GM21360 (cell line): ENCODE data around the gene ADH1A.
"Not testable (repeated sequence)": the region's sequence is repeated elsewhere in the genome, so short reads cannot be mapped to it uniquely, and the experiment has no call there.

Experiments used
- ATAC-seq: cut with Tn5 transposase; IDR thresholded peaks from one replicate; pipeline ENCODE4 v1.9.1; 2021; ENCODE audit warnings: mild to moderate bottlenecking, moderate library complexity; ENCODE audit not compliant: unreplicated experiment

Gene ADH1A

DNA sequence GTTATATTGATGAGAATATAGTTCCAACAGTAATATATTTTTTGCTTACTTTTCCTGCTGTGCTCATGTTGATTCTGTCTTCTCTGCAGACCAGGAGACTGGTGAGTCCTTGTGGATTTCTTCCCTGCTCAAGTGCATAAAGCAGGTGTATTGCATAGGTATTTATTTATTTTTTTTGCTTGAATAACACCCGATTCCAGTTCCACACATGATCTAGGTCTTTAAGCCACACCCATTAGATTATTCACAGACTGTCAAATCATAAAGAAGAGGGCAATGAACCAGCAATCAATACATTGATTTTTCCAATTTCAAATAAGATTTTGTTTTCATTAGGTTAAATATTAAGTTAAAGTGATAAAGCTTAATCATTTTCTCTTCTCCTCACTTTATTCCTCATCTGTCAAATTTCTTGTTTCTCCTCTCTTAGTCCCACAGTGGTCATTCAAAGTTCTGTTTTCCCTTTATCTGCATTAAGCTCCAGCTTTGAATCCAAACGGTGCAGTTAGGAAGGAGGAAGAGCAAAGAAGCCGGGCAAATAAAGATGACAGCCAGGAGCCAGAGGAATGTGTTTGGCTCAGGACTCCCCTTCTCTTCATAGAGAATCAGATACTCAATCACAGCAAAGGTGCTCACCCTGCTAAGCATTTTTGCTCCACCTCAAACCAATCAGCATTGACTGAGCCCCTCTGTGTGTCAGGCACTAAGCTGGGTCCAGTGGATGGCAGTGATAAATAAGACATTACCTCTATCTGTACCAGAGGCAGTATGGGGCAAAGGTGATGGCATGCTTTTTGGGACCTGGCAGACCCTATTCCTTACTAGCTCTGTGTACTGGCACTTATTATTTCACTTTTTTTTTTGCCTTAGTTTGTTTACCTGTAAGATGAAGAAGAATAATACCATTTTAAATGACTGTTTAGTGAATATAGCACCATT is at the start of gene ADH1A:
Gene ADH1A (minus strand): TSS at position 138 of the 939 bp plus-strand sequence. CDS start 71 bp downstream, at position 67.
- no peak for ATAC-seq

DNA sequence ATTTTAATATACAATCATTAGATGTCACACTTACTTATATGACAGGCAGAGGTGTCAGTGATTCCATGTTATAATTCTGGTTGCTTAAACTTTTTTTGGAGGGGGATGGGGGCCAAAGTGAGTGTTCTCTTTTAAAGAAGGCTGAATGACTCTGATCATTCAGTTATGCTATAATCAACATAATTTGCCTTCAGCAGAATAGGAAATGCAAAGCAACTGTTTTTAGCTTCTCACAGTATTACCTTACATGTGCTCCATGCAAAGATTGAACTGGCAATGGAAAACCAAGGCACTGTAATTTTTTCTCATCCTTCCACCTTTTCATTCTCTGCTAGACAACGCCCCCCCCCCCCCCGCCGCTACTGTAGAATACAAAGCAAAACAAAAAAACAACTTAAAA is 48.4 kb upstream of the ADH1A start:
- no peak for ATAC-seq

DNA sequence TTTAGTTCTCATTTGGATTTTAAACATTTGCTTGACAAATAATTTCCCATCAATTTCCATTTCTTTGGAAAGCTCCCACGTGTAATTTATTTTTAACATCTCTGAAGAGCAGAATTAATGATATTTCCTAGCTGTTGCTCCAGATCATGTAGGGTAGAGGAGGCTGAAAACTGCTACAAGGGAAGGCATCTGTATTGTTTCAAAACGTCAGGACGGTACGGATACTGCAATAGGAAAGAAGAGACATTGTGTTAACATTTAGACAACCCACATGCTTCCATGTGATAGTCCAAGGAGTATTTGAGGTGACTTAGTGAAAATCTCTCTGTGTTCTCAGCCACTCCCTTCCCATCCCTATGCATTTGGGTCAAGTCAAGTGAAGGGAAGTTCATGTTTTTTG is 45.8 kb upstream of the ADH1A start:
- ATAC-seq, result no peak

DNA sequence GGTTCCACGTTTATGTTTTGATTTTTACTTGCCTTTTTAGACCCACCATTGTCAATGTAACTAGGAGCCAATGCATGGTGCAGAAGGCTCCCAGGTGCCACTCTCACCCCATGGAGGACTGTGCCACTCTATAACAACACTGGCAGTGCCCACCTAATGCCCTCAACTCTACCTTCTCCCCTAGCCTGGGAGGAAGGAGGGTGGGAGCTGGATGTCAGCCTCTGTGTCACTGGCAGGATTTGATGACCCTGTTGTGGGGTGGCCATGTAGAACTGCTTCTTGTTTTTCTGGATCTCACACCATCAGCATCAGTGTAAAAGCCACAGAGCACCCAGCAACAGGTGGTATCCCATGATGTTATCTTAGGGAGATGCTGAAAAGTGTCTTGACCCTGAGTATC is 44.1 kb upstream of the ADH1A start:
- no peak for ATAC-seq

DNA sequence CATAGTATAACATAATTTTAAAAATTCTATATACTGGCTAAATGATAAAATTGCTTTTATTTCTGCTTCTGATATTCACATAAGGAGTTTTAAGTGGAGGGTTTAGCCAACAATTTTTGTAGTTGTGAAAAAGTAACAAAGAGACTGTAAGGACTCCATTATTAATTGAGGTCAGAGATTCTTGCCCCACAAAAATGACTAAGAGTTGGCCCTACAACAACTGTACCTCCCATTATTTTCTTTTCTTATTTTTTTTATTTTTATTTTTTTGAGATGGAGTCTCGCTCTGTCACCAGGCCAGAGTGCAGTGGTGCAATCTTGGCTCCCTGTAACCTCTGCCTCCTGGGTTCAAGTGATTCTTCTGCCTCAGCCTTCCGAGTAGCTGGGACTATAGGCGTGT is 39.9 kb upstream of the ADH1A start:
- no peak for ATAC-seq

DNA sequence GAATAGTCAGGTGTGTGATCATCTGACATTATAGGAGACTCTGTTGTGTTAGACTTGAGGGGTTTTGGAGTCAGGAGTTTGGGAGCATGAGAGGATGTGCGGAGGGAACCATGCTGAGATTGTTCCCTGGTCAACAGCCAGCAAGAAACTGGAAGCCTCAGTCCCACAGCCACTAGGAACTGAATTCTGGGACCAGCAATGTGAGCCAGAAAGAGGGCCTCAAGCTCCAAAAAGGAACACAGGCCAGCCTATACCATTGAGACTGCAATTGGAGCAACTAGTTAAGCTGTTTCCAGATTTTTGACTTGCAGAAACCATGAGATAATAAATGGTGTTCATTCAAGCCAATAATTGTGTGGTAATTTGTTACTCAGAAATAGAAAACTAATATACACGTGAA is 39.1 kb upstream of the ADH1A start:
- ATAC-seq, result no peak

DNA sequence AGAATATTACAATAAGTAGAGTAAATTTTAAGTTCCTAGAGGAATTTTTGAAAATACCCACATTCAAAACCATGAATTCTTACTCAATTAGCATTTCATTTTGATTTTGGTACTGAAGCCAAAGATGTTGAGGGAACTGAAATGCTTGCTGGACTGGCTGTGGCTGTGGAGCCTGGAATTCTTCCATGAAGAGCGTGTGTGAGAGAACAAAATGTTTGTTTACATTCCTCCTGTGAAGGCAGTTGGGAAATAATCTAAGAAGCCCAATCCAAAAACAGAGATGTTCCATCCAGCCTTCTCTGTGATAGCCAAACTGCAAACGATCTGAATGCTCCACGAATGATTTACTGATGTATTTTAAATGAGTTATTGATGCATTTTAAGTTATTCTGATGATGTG is 34.2 kb upstream of the ADH1A start:
- ATAC-seq, result no peak

DNA sequence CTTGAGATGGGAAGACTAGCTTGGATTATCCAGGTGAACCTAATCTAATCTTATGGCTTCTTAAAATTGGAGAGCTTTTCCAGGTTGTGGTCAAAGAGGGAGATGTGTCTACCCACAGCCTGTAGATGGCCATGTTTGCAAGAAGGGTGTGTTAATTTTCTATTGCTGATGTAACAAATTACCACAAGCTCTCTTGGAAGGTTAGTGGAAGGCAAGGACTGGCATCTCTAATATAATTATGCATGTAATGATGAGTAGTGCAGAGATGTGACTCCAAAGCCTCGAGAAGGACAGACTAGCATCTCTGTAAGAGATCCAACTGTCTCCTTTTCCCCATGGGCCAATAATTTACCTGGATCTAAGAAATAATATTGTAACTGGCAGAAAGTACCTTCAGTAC is 33.6 kb upstream of the ADH1A start:
- no peak for ATAC-seq

DNA sequence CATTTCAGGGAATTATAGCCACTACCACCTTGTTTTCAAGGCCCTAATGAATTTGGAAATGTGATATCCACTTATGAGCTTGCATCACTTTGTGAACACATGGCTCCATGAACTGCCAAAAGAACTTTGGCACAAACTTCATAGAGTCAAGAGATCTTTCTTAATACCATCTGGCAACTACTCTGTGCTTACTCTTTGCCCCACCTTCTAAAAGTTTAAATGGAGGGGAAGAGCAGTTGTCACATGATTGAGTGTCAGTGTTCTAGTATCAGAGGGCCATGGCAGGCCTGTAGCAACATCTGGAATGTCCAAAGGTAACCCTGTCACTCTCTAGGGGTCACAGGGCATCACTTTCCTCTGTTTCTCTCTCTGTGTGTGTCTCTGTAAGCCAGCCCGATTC is 33.0 kb upstream of the ADH1A start:
- no peak for ATAC-seq

DNA sequence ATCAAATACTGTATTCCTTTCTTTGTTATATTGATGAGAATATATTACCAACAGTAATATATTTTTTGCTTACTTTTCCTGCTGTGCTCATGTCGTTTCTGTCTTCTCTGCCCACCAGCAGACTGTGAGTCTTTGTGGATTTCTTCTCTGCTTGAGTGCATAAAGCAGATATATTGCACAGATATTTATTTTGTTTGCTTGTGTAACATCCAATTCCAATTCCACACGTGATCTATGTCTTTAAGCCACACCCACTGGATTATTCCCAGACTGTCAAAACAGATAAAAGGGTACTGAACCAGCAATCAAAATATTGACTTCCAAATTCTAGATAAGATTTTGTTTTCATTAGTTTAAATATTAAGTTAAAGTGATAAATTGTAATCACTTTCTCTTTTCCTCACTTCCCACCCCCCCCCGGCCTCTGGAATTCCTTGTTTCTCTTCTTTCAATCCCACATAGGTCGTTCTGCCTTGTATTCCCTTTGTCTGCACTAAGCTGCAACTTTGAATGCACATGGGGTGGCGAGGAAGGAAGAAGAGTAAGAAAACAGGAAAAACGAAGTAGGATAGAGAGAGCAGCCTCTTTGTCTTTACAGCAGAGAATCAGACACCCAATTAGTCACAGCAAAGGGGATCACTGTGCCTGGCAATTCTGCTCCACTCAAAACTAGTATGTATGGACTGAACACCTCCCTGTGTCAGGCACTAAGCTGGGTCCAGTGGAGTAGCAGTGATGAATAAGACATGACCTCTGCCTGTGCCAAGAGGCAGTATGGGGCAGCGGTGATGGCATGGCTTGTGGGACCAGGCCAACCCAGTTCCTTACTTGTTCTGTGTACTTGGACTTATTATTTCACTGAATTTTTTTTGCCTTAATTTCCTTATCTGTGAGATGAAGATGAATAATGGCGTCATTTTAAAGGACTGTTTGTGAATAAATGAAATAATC is 30.7 kb upstream of the ADH1A start, which contains the start of gene ADH1B:
Gene ADH1B (minus strand): TSS at position 161 of the 951 bp plus-strand sequence. CDS start 70 bp downstream, at position 91.
- ATAC-seq, result no peak

DNA sequence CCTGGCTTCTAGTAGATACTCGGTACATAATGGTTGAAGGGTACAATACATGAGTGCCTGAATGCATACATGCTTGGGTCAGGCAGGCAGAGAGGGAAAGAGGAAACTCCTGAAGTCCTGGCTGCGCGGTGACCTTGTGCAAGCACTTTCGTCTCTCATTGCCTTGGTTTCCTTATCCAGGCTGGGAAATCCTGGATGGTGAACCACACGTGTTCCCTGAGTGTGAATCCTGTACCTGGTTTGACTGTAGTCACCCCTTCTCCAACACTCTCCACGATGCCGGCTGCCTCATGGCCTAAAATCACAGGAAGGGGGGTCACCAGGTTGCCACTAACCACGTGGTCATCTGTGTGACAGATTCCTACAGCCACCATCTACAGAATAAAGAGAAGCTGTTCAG is 27.0 kb upstream of the ADH1A start:
- ATAC-seq, result not testable (repeated sequence)

DNA sequence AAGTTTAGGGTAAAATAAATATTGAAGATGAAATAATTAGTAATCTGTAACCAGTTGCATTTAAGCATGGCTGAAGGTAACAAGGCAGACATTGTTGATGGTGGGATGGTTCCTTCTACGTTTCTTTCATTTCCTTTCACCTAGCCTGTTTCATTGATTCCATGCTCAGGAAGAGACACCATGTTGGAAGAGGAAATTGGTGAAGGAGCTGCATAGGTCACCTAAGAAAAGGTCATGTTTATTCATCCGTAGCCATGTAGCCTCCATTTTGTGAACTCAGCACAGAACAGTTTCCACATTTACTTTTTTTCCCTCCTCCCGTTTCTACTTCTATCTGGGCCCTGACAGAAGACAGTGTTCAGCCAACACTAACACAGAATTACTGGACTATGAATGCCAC is 26.6 kb upstream of the ADH1A start:
- ATAC-seq, result no peak

DNA sequence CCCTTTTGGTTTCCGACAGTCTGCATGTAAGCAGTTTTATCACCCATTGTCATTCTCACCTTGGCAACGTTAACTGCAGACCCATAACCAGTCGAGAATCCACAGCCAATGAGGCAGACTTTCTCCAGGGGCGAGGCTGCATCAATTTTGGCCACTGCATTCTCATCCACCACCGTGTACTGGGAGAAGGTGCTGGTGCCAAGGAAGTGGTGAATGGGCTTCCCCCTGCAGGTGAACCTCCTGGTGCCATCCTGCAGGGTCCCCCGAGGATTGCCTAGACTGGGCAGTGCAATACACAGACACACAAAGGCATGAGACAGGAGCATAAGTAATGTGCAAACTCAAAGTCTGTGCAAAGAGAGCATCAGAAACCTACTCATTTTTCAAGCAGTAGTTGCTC is 25.1 kb upstream of the ADH1A start:
- no peak for ATAC-seq

DNA sequence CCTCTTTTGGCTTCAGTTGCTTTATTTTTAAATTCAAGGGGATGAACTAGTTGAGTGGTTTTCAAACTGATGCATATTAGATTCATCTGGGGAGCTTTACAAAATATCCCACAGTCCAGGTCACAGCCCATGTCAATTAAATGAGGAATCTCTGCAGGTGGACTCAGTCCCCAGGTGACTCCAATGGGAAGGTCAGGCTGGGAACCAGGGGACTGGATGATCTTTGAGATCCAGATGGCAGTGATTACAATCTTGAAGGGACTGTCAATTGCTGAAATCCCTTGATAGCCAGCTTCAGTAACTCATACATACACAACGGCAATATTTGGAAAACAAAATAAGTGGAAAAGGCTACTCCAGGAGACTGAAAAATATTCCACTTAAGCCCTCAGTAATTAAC is 23.4 kb upstream of the ADH1A start:
- ATAC-seq, result no peak

DNA sequence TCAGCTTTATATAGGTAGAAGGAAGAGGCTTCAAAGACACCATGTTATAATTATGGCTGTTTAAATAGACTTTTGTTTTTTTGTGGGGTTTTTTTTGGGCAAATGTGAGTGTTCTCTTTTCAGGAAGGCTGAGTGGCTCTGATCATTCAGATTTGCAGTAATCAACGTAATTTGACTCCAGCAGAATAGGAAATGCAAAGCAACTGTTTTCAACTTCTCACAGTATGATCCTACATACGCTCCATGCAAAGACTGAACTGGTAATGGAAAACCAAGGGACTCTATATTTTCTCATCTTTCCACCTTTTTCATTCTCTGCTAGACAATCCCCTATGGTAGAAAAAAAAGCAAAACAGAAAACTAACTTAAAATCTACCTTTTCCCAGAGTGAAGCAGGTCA is 19.6 kb upstream of the ADH1A start:
- ATAC-seq, result no peak

DNA sequence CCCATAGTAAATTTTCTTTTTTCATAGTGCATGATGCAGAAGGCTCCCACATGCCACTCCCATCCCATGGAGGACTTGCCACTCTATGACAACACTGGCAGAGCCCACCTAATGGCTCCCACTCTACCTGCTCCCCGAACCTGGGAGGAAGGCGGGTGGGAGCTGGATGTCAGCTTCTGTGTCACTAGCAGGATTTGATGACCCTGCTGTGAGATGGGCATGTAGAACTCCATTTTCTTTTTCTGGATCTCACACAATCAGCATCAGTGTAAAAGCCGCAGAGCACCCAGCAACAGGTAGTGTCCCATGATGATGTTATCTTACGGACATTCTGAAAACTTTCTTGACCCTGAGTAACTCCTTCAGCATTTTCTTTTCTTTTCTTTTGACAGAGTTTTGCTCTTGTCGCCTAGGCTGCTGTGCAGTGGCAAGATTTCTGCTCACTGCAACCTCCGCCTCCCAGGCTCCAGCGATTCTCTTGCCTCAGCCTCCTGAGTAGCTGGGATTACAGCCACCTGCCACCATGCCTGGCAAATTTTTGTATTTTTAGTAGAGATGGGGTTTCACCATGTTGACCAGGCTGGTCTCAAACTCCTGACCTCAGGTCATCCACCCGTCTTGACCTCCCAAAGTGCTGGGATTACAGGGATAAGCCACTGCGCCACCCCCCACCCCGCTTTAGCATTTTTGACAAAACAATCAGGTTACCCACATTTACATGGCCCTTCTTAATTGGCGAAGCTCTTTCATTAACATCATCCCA is 15.0 kb upstream of the ADH1A start:
- ATAC-seq, result no peak

DNA sequence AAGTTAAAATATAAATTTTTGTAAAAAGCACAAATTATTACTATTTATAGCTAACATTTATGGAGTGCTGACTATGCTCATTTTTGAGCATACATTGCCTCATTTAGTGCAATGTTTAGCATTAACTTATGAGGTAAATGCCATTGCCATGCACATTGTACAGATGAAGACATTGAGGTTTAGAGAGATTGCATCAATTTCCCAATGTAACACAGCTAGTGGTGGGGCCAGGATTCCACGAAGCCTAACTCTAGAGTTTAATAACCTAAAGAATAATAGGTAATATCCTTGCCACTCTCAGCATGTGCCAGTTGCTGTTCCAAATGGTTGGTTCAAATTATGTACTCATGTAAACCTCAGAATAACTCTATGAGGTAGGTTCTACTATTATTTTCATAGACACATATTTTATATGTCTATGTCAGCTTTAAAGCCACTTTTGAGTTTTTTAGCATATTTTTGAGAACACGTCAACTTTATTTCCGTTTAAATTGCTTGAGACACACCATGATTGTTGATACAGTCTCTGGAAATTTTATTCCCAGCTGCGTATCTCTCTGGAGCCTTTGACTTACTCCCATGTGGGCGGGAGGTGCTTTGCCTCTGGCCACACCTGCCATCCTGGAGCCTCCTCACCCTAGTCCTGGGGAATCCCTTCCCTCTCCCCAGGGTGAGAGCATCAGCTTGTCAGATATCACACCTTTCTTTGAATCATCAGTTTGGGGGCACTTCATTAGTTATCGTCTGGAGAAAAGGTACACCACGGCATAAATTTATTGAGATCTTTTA is 10.8 kb upstream of the ADH1A start:
- no peak for ATAC-seq

DNA sequence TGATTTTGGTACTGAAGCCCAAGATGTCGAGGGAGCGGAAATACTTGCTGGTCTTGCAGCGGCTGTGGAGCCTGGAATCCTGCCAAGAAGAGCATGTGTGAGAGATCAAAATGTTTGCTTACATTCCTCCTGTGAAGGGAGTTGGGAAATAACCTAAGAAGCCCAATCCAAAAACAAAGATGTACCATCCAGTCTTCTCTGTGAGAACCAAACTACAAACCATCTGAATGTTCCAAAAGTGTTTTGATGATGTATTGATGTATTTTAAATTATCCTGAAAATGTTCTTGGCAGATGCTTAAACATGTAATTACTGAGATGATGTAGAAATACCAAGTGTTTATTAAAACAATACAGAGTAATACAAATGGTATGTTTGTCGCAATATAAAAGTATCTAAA is 10.1 kb upstream of the ADH1A start:
- ATAC-seq, result no peak

DNA sequence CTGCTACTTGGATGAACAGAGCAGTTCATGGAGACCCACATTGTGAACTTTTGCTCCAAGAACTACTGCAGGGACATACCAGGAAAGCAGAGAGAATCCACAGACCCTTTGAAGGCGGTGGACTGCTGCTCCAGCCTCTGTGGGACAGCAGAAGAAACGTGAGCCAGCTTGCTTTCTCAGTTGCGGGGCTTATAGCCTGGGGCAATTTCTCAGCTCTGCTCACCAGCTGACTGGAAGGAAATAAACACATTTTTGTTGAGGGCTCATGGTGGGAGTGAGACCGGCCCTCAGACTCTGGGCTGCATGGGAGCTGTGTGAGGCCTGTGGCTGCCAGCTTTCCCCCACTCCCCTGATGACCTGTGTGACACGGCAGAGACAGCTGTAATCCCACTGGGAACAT is 2.6 kb upstream of the ADH1A start:
- no peak for ATAC-seq

DNA sequence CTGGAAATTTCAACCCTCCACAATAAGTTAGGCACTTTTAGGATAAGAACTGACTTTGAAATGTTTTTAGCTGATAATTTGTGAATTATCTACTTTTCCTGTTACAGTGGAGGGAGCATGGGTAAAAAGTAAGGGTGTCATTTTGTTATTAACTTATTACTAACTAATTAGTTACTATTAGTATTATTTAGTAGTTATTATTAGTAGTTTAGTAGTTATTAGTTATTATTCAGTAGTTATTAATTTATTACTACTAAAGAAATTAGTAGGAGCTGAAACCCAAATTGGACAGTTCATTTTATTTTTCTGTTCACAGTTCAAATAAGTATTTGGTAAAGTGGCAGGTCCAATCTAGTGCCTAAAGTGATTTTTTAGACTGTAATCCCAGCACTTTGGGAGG is 5.4 kb downstream of the ADH1A start:
- no peak for ATAC-seq
